ENCODE measurements around the gene HK3.

Gene HK3

DNA sequence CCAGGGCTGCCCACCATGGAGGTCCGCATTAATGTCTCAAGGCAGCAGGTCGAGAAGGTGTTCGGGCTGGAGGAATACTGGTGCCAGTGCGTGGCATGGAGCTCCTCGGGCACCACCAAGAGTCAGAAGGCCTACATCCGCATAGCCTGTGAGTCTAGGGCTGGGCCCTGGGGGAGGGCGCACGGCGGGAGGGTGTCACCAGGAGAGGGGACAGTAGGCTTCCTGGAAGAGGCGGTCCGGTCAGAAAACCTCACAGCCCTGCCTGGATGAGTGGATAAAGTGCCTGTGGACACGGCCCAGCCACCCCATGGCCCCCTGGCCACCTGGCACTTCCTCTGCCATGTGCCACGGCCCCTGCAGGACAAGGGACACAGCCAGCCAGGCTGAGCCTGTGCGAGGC, 31.0 kb downstream of the HK3 start:
- no peak overlapping the region for H3K4me2 ChIP-seq (ENCODE audit: low read length)
- no peaks in the 10 kb centered on the region for H3F3A ChIP-seq (ENCODE audit: insufficient read depth, low read length)
- H3K36me3 ChIP-seq (ENCODE audit: insufficient read depth, low read length) = no peaks in the 10 kb centered on the region
- no peaks in the 10 kb centered on the region for H3K79me2 ChIP-seq (ENCODE audit: insufficient read depth, low read length)
- H3K4me1 ChIP-seq (ENCODE audit: insufficient read depth, low read length, severe bottlenecking) = no peaks in the 10 kb centered on the region
- no peaks in the 10 kb centered on the region for H3K9me3 ChIP-seq (ENCODE audit: low read length)
- no peak overlapping the region for H3K9ac ChIP-seq (ENCODE audit: low read length)
- H4K20me1 ChIP-seq (ENCODE audit: insufficient read depth, low read length) = no peaks in the 10 kb centered on the region
- H3K9me2 ChIP-seq (ENCODE audit: low read depth, low read length) = no peaks in the 10 kb centered on the region
- no peak overlapping the region for H2AFZ ChIP-seq (ENCODE audit: low read length)
- H3K27ac ChIP-seq (ENCODE audit: low read depth, low read length, poor library complexity, severe bottlenecking) = no peak overlapping the region
- H3K27me3 ChIP-seq (ENCODE audit: insufficient read depth, low read length) = 0 out of 2 replicates have a peak, but pooled peaks cover 4% of the 10 kb centered on the region
- TF ChIP-seq EZH2 (IDR thresholded peaks at IDR 0.05; ENCODE audit: borderline replicate concordance, low read length) (no peak), CTCF (IDR thresholded peaks at IDR 0.05; ENCODE audit: low read length) (no peak)
- no peak overlapping the region for H3K4me3 ChIP-seq (ENCODE audit: low read depth, low read length, poor library complexity, severe bottlenecking)

DNA sequence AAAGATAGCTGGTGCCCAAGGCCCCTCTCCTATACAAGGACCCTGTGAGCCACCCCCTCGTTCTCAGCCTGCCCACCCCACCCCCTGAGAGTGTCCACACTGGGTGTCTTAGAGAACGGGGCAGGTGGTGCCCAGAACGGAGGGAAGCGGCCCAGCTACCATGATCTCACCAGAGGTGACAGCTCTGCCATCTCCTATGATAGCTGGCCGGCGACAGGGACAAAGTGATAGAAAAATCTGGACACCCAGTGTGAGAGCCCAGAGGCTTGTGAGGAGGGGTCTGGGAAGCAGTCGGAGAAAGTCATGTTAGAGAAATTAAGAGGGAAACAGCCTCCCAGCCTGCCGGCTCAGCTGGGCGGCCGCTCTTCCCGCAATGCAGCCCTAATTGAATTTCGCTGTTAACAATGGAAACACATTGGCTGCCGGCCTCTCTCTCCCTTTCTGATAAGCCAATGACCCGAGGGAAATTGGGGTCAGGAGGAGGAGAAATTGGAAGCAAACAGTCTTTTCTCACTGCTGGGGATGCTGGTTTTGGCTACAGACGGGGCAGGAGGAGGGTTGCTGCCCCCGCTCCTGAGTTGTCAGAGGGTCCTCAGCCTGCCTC, 32.3 kb downstream of the HK3 start:
- Histone ChIP-seq H3K9me2 (ENCODE audit: low read depth, low read length) (no peaks in the 10 kb centered on the region), H3K27ac (ENCODE audit: low read depth, low read length, poor library complexity, severe bottlenecking) (no peak overlapping the region), H3K79me2 (ENCODE audit: insufficient read depth, low read length) (no peaks in the 10 kb centered on the region), H3K4me1 (ENCODE audit: insufficient read depth, low read length, severe bottlenecking) (no peaks in the 10 kb centered on the region), H3F3A (ENCODE audit: insufficient read depth, low read length) (no peaks in the 10 kb centered on the region), H2AFZ (ENCODE audit: low read length) (no peak overlapping the region), H3K4me3 (ENCODE audit: low read depth, low read length, poor library complexity, severe bottlenecking) (no peak overlapping the region), H3K27me3 (ENCODE audit: insufficient read depth, low read length) (0 out of 2 replicates have a peak, but pooled peaks cover 4% of the 10 kb centered on the region), H3K36me3 (ENCODE audit: insufficient read depth, low read length) (no peaks in the 10 kb centered on the region), H3K9ac (ENCODE audit: low read length) (no peak overlapping the region), H3K9me3 (ENCODE audit: low read length) (no peaks in the 10 kb centered on the region), H4K20me1 (ENCODE audit: insufficient read depth, low read length) (no peaks in the 10 kb centered on the region), H3K4me2 (ENCODE audit: low read length) (no peak overlapping the region)
- no peak for TF ChIP-seq CTCF (IDR thresholded peaks at IDR 0.05; ENCODE audit: low read length)
- TF ChIP-seq EZH2 (IDR thresholded peaks at IDR 0.05; ENCODE audit: borderline replicate concordance, low read length) = no peak

GRCh38 chr5:176865964-176866363, 33.2 kb downstream of the HK3 start:
- H2AFZ ChIP-seq (ENCODE audit: low read length) = no peak overlapping the region
- 0 out of 2 replicates have a peak, but pooled peaks cover 4% of the 10 kb centered on the region for H3K27me3 ChIP-seq (ENCODE audit: insufficient read depth, low read length)
- no peak overlapping the region for H3K27ac ChIP-seq (ENCODE audit: low read depth, low read length, poor library complexity, severe bottlenecking)
- no peaks in the 10 kb centered on the region for H3K79me2 ChIP-seq (ENCODE audit: insufficient read depth, low read length)
- no peaks in the 10 kb centered on the region for H3K9me3 ChIP-seq (ENCODE audit: low read length)
- no peak overlapping the region for H3K4me3 ChIP-seq (ENCODE audit: low read depth, low read length, poor library complexity, severe bottlenecking)
- no peaks in the 10 kb centered on the region for H4K20me1 ChIP-seq (ENCODE audit: insufficient read depth, low read length)
- no peak overlapping the region for H3K9ac ChIP-seq (ENCODE audit: low read length)
- no peaks in the 10 kb centered on the region for H3K4me1 ChIP-seq (ENCODE audit: insufficient read depth, low read length, severe bottlenecking)
- H3K36me3 ChIP-seq (ENCODE audit: insufficient read depth, low read length) = no peaks in the 10 kb centered on the region
- no peak for TF ChIP-seq EZH2 (IDR thresholded peaks at IDR 0.05; ENCODE audit: borderline replicate concordance, low read length)
- no peak for TF ChIP-seq CTCF (IDR thresholded peaks at IDR 0.05; ENCODE audit: low read length)
- no peaks in the 10 kb centered on the region for H3F3A ChIP-seq (ENCODE audit: insufficient read depth, low read length)
- H3K4me2 ChIP-seq (ENCODE audit: low read length) = no peak overlapping the region
- H3K9me2 ChIP-seq (ENCODE audit: low read depth, low read length) = no peaks in the 10 kb centered on the region

Measured in OCI-LY1 (cell line).